ENCODE data around the gene ZNF556.

ZNF556 gene

GRCh38 chr19:2927032-2927430 lies 59.9 kb downstream of the ZNF556 start:
- no peak overlapping the region for H3K4me3 ChIP-seq (ENCODE audit: low read depth, low read length)
- TF ChIP-seq MYC (IDR thresholded peaks at IDR 0.05; ENCODE audit: low read depth, low read length) (no peak), CTCF (IDR thresholded peaks at IDR 0.05; ENCODE audit: low read depth, low read length) (no peak)
- TF ChIP-seq, protein P1, sequence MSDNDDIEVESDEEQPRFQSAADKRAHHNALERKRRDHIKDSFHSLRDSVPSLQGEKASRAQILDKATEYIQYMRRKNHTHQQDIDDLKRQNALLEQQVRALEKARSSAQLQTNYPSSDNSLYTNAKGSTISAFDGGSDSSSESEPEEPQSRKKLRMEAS (IDR thresholded peaks at IDR 0.05; ENCODE audit: low read depth, low read length) = no peak
- no peak for DNase-seq (ENCODE audit: low read depth)

All from NB4 (cell line).